Measurements from ENCODE around the gene TRIM52. TPM values are rescaled to one million over a fixed set of nuclear protein-coding genes. Genes with fewer than 3 reads are reported as not detected.

Gene TRIM52
- total RNA-seq, 1 donor from 2014 or later: 8.5 TPM

GRCh38 chr5:181235323-181235688, 25.6 kb downstream of the TRIM52 start:
- Histone ChIP-seq H3K27ac (replicated peaks) (no peak overlapping the region), H3K36me3 (peaks cover 96% of the 10 kb centered on the region), H3K9me3 (replicated peaks) (no peaks in the 10 kb centered on the region), H3K4me3 (no peak overlapping the region), H3K4me1 (peaks cover 8% of the 10 kb centered on the region), H3K27me3 (ENCODE audit: low read depth) (no peaks in the 10 kb centered on the region)
- DNase-seq: no peak
- no peak for TF ChIP-seq CTCF (IDR thresholded peaks at IDR 0.05; ENCODE audit: borderline replicate concordance)
- intact Hi-C loops (cut with micrococcal nuclease): no loop called here

- TF ChIP-seq CTCF (IDR thresholded peaks at IDR 0.05; ENCODE audit: borderline replicate concordance): no peak
- Histone ChIP-seq H3K4me1 (peaks cover 1% of the 10 kb centered on the region), H3K9me3 (replicated peaks) (no peaks in the 10 kb centered on the region), H3K4me3 (no peak overlapping the region), H3K36me3 (peaks cover 90% of the 10 kb centered on the region), H3K27ac (replicated peaks) (peak overlapping the region; percentile 3), H3K27me3 (ENCODE audit: low read depth) (no peaks in the 10 kb centered on the region)
- intact Hi-C loops (cut with micrococcal nuclease): no loop called here
- no peak for DNase-seq
These were observed 26.3 kb downstream of the TRIM52 start for GRCh38 chr5:181234455-181235306.

GRCh38 chr5:181233801-181234454, 27.0 kb downstream of the TRIM52 start:
- Histone ChIP-seq H3K27ac (replicated peaks) (no peak overlapping the region), H3K4me3 (no peak overlapping the region), H3K9me3 (replicated peaks) (no peaks in the 10 kb centered on the region), H3K4me1 (no peaks in the 10 kb centered on the region), H3K36me3 (peaks cover 83% of the 10 kb centered on the region), H3K27me3 (ENCODE audit: low read depth) (no peaks in the 10 kb centered on the region)
- DNase-seq: no peak
- intact Hi-C loops (cut with micrococcal nuclease): no loop called here
- no peak for TF ChIP-seq CTCF (IDR thresholded peaks at IDR 0.05; ENCODE audit: borderline replicate concordance)

- Histone ChIP-seq H3K27ac (replicated peaks) (no peak overlapping the region), H3K27me3 (ENCODE audit: low read depth) (no peaks in the 10 kb centered on the region), H3K4me1 (no peaks in the 10 kb centered on the region), H3K9me3 (replicated peaks) (no peaks in the 10 kb centered on the region), H3K4me3 (no peak overlapping the region), H3K36me3 (peaks cover 76% of the 10 kb centered on the region)
- no peak for DNase-seq
- TF ChIP-seq CTCF (IDR thresholded peaks at IDR 0.05; ENCODE audit: borderline replicate concordance): no peak
- intact Hi-C loops (cut with micrococcal nuclease): no loop called here
These were observed 27.7 kb downstream of the TRIM52 start for GRCh38 chr5:181233088-181233800.

- H3K36me3 ChIP-seq: peaks cover 71% of the 10 kb centered on the region
- H3K27me3 ChIP-seq (ENCODE audit: low read depth): no peaks in the 10 kb centered on the region
- DNase-seq: no peak
- no peaks in the 10 kb centered on the region for H3K4me1 ChIP-seq
- intact Hi-C loops (cut with micrococcal nuclease): no loop called here
- no peak overlapping the region for H3K27ac ChIP-seq (replicated peaks)
- TF ChIP-seq CTCF (IDR thresholded peaks at IDR 0.05; ENCODE audit: borderline replicate concordance): no peak
- no peak overlapping the region for H3K4me3 ChIP-seq
- H3K9me3 ChIP-seq (replicated peaks): no peaks in the 10 kb centered on the region
These were observed 28.4 kb downstream of the TRIM52 start for GRCh38 chr5:181232593-181232992.

Measured in left ventricle myocardium inferior (tissue), 1 donor.